Ovary (tissue), 9 donors: ENCODE measurements around the gene LSS. TPM values are rescaled to one million over a fixed set of nuclear protein-coding genes. Genes with fewer than 3 reads are reported as not detected.
A peak's percentile ranks its signal among the peaks of the same experiment; 100 is the strongest.

Source experiments
- DNase-seq, 5 donors: peaks; one replicate each; pipeline ENCODE4 v3.0.0-alpha.2; 2019 to 2020
- H3K27ac ChIP-seq, 2 donors: fragments of 200-600 bp; one replicate each; pipeline versions ENCODE4 v1.5.1 to v1.8.0; 2019 to 2022
- H3K27me3 ChIP-seq: fragments of 200-600 bp; one replicate; pipeline ENCODE4 v1.8.0; 2022
- H3K36me3 ChIP-seq: fragments of 200-600 bp; sonication (generic); one replicate; pipeline ENCODE4 v1.5.1; 2019
- H3K4me1 ChIP-seq: one replicate; pipeline ENCODE4 v1.8.1; 2013; ENCODE audit warnings: mild to moderate bottlenecking, moderate library complexity; ENCODE audit not compliant: insufficient read depth
- H3K4me3 ChIP-seq: fragments of 200-600 bp; sonication (generic); one replicate; pipeline ENCODE4 v1.5.1; 2017
- H3K9me3 ChIP-seq, 2 donors: fragments of 200-600 bp in 1 of 2; sonication (generic) in 1 of 2; one replicate each; pipeline versions ENCODE4 v1.5.1 to v1.8.1; 2013 to 2019; ENCODE audit warnings: mild to moderate bottlenecking in 1 of 2, moderate library complexity in 1 of 2
- EP300 ChIP-seq: sonication (generic); formaldehyde crosslinking; IDR thresholded peaks from one replicate; pipeline ENCODE4 v1.6.1; 2017; ENCODE audit warnings: antibody characterized with exemption
- POLR2A ChIP-seq: fragments of 450-650 bp; IDR thresholded peaks from one replicate; pipeline ENCODE4 v1.6.1; 2017; ENCODE audit warnings: antibody characterized with exemption, mild to moderate bottlenecking, moderate library complexity
- WGBS, 3 donors: extraction: QIAGEN DNeasy Blood & Tissue Kit in 1 of 3; methylation state at CpG; one replicate each; pipeline versions ENCODE4 v1.1.5 to v1.1.7; 2013 to 2017; 5-methylcytosine and 5-hydroxymethylcytosine counted together
- intact Hi-C, 4 donors: fragments of 100-400 bp; cut with DNase I; formaldehyde crosslinking; loops; one replicate each; pipeline versions ENCODE4 v1.11.0 to v1.15.1; 2022 to 2023
- polyA plus RNA-seq, 2 donors: library from polyadenylated mRNA; stranded (reverse); fragments of 200-250 nt in 1 of 2; fragments of 350-450 nt in 1 of 2; fragmentation: Illumina TruSeq in 1 of 2; extraction: RNeasy Lipid Tissue Mini Kit (QIAGEN cat#74804) in 1 of 2; gene quantifications; one replicate each; pipeline ENCODE4 v1.2.3, GENCODE V29; 2013 to 2014
- total RNA-seq, 7 donors: library from RNA; depleted of rRNA in 2 of 7; stranded (reverse); fragments of >200 nt in 2 of 7; fragmentation: NEBNext Ultra II Directional in 3 of 7; extraction: Animal tissue kit (Norgen Biotek cat#: 25700) in 3 of 7; gene quantifications; one replicate each; pipeline versions ENCODE4 v1.1.0 to v1.2.4, GENCODE V29; 2016 to 2023
- TF ChIP-seq, protein P1 (sequence below), 3 donors: fragments of 450-650 bp in 2 of 3; fragments of 200-600 bp in 1 of 3; IDR thresholded peaks; one replicate each; pipeline versions ENCODE4 v1.5.1 to v1.8.0; 2016 to 2022; ENCODE audit warnings: antibody characterized with exemption in 3 of 3, mild to moderate bottlenecking in 1 of 3
- donor health status: DM: no; HTN: no; CAD: no; lungs with moderate emphysema.
- donor health status: DM: no; HTN: no; CAD: no.
- donor health status: Bipolar disorder and iron deficiency.
- donor health status: DM: yes; HTN: yes; CAD: no.
- donor health status: DM: no; HTN: no; CAD: no.
- donor health status: DM: yes; HTN: yes; CAD: no.

The LSS gene
- total and polyA plus RNA-seq, 9 donors, result 19.8 to 201 (median 76.0) TPM

DNA sequence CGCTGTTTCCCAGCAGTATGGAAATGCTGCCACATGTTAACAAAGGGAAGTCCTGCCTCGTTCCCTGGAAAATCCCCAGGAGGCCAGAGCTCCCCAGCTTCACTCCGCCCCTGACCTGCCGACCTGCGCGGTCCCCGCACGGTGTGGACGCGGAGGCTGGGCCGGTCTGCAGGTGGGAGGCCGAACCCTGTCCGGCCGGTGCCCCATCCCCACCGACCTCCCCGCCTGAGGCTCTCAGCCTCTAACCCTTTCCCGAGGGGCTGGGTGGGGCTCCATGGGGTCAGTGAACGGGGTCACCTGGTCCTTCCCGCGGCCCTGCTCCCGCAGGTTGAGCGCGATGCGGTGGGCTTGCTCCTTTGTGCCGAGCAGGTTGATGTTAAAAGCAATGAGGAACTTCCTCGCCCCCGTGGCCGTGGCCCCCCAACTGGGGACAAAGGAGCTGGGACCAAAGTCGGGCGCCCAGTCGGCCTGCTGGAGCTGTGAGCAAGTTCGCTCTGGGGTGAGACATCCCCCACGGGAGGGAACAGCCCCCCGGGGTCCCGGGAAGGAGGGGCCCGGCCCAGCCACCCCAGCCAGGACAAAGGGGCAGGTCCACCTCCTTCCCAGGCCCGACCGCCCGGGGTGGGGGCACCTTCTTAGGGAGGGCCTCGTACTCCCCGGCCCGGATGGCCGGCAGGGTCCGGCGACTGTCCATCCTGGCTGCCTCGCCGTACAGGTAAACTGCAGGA, 77.1 kb downstream of the LSS start:
- Histone ChIP-seq H3K27me3 (no peaks in the 10 kb centered on the region), H3K36me3 (no peaks in the 10 kb centered on the region), H3K27ac (no peak overlapping the region), H3K4me1 (peaks cover 9% of the 10 kb centered on the region), H3K4me3 (no peak overlapping the region), H3K9me3 (no peaks in the 10 kb centered on the region)
- 88 to 91% (median 88%) methylated on average over 30 to 47 of the region's 47 CpGs for WGBS, 3 donors
- DNase-seq, result peak; percentile 12 to 43 (median 31)
- TF ChIP-seq POLR2A (no peak), EP300 (no peak)
- TF ChIP-seq, protein P1, sequence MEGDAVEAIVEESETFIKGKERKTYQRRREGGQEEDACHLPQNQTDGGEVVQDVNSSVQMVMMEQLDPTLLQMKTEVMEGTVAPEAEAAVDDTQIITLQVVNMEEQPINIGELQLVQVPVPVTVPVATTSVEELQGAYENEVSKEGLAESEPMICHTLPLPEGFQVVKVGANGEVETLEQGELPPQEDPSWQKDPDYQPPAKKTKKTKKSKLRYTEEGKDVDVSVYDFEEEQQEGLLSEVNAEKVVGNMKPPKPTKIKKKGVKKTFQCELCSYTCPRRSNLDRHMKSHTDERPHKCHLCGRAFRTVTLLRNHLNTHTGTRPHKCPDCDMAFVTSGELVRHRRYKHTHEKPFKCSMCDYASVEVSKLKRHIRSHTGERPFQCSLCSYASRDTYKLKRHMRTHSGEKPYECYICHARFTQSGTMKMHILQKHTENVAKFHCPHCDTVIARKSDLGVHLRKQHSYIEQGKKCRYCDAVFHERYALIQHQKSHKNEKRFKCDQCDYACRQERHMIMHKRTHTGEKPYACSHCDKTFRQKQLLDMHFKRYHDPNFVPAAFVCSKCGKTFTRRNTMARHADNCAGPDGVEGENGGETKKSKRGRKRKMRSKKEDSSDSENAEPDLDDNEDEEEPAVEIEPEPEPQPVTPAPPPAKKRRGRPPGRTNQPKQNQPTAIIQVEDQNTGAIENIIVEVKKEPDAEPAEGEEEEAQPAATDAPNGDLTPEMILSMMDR (IDR thresholded peaks at IDR 0.05), result no peak
- intact Hi-C loops, result loop anchor here in 3 of 4 donors (5.0 to 10.0 kb wide), 4 partner anchors 73 to 136 kb away; partner anchors contain the start of genes LSS (in 2 of the 3), MCM3AP (in 1 of the 3) and YBEY (in 1 of the 3)

DNA sequence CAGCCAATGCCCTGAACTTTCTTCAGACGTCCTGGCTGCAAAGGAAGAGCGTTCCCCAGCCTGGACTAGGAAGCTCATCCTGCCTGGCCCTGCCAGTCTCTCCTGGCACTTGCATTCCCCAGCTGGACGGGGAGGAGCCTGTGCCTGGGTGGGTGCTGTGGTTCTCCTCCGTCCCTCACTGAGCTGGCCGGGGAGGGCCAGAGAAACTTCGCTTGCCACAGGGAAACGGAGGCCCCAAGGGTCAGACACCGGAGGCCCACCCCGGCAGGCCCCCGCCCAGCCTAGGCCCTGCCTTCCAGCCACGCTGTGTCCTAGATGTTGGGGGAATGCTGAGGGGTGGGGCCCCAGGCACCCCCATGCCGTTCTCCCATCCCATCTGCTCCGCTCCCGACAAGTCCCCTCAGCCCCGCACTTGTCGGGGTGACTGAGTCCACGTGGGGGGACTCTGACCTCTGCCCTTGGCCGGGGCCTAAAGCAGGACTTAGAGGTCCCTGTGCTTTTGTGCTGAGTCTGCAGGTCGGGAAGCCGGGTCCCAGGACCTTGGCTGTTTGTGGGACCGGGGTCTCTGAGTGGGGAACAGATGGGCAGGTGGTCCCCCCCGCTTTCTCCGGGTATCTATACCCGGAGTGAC, 78.0 kb downstream of the LSS start:
- TF ChIP-seq EP300, result no peak
- TF ChIP-seq, protein P1 (IDR thresholded peaks at IDR 0.05), result no peak
- TF ChIP-seq POLR2A, result no peak
- Histone ChIP-seq H3K27ac (no peak overlapping the region), H3K36me3 (no peaks in the 10 kb centered on the region), H3K9me3 (no peaks in the 10 kb centered on the region), H3K4me3 (no peak overlapping the region), H3K4me1 (peaks cover 9% of the 10 kb centered on the region), H3K27me3 (no peaks in the 10 kb centered on the region)
- WGBS, 3 donors, result 87 to 89% (median 87%) methylated on average over 23 to 24 of the region's 24 CpGs
- peak; percentile 10 to 32 (median 20) for DNase-seq
- intact Hi-C loops, result loop anchor here in 3 of 4 donors (5.0 to 10.0 kb wide), 4 partner anchors 74 to 137 kb away; partner anchors contain the start of genes LSS (in 2 of the 3), MCM3AP (in 1 of the 3) and YBEY (in 1 of the 3)

DNA sequence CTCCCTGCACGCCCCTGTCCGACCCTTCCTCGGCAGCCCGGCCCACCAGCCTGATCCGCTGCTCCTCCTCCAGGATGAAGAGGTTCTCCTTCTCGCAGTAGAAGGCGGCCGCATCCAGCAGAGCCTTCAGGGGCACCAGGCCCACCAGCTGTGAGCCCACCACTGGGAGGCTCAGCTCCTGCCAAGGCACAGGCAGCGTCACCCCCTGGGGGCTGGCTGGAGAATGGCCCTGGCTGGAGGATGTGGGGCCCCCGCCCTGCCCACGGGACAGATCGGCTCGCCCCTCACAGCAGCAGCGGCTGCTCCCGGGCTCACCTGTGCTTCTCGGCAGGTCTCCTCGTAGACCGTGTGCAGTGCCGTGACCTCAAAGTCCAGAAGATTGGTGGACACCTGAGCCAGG, 78.5 kb downstream of the LSS start:
- WGBS, 3 donors, result 76 to 88% (median 82%) methylated on average over 19 of the region's 19 CpGs
- peaks cover 9% of the 10 kb centered on the region for H3K4me1 ChIP-seq
- no peak overlapping the region for H3K27ac ChIP-seq
- H3K36me3 ChIP-seq, result no peaks in the 10 kb centered on the region
- peak; percentile 9 to 33 (median 21) for DNase-seq
- TF ChIP-seq, protein P1 (IDR thresholded peaks at IDR 0.05), result no peak
- TF ChIP-seq POLR2A (no peak), EP300 (no peak)
- H3K4me3 ChIP-seq, result no peak overlapping the region
- H3K27me3 ChIP-seq, result no peaks in the 10 kb centered on the region
- intact Hi-C loops, result loop anchor here in 3 of 4 donors (5.0 to 10.0 kb wide), 4 partner anchors 75 to 137 kb away; partner anchors contain the start of genes LSS (in 2 of the 3), MCM3AP (in 1 of the 3) and YBEY (in 1 of the 3)
- H3K9me3 ChIP-seq, result no peaks in the 10 kb centered on the region

DNA sequence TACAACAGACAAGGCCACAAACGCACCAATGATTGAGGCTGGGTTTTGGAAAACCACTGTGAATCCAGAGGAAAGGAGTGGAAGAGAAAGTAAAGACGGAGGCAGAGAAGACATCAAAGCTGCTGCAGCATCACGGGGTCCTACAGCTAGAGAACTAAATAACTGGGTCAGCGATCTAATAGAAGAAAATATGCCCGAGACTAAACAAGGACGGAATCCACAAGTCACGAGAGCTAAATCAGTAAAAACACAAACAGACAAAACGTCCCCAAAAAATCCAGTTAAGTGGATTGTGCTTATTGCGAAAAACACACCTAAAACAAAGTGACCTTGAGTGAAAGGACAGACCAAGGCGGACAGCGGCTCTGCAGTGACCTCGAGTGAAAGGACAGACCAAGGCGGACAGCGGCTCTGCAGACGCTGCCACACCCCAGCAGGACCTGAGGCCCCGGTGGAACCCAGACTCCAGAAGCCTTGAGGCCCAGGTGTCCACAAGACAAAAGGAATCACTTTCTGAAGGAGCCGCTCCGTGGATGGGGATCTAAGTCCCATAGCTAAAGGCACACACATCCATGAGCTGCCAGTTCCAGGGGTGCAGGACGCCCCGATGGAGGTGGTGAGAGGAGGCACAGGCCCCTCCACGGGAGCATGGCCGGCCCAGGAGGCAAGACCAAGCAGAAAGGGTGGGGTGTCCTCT, 79.2 kb downstream of the LSS start:
- intact Hi-C loops, result no loop called here
- WGBS, 3 donors, result 82 to 85% (median 83%) methylated on average over 22 of the region's 22 CpGs
- DNase-seq, result peak; percentile 5 to 29 (median 14)
- H3K9me3 ChIP-seq, result no peaks in the 10 kb centered on the region
- H3K27me3 ChIP-seq, result no peaks in the 10 kb centered on the region
- TF ChIP-seq, protein P1 (IDR thresholded peaks at IDR 0.05), result no peak
- TF ChIP-seq EP300 (no peak), POLR2A (no peak)
- H3K4me1 ChIP-seq, result peaks cover 9% of the 10 kb centered on the region
- H3K27ac ChIP-seq, result no peak overlapping the region
- H3K4me3 ChIP-seq, result no peak overlapping the region
- no peaks in the 10 kb centered on the region for H3K36me3 ChIP-seq
